HepG2 (cell line): ENCODE data around the gene HDLBP. TPM values are rescaled to one million over a fixed set of nuclear protein-coding genes. Genes with fewer than 3 reads are reported as not detected.

ENCODE experiments used
- CAMTA2 ChIP-seq: sonication (generic); formaldehyde crosslinking; IDR thresholded peaks from 2 replicates; pipeline ENCODE4 v1.4.0; 2020; ENCODE audit warnings: mild to moderate bottlenecking, missing genetic modification reagents, borderline replicate concordance
- CBFB ChIP-seq: sonication (generic); formaldehyde crosslinking; IDR thresholded peaks from 2 replicates; pipeline ENCODE4 v1.4.0; 2020; ENCODE audit warnings: missing genetic modification reagents
- FOXA1 ChIP-seq, 2 experiments: fragments of 450-650 bp in 1 of 2; sonication (generic) in 1 of 2; formaldehyde crosslinking in 1 of 2; IDR thresholded peaks; 2 replicates each; pipeline versions ENCODE4 v1.4.0 to v1.6.1; 2016 to 2020; ENCODE audit warnings: missing genetic modification reagents in 1 of 2
- HNRNPH1 ChIP-seq: fragments of 200-400 bp; formaldehyde crosslinking; optimal IDR thresholded peaks from 2 replicates; pipeline ENCODE3; 2017; ENCODE audit warnings: mild to moderate bottlenecking, low read depth, low read length
- HNRNPLL ChIP-seq: fragments of 200-400 bp; formaldehyde crosslinking; IDR thresholded peaks from 2 replicates; pipeline ENCODE4 v1.6.1; 2017; ENCODE audit warnings: mild to moderate bottlenecking, low read depth, low read length; ENCODE audit not compliant: poor library complexity, severe bottlenecking
- LBX2 ChIP-seq: sonication (generic); formaldehyde crosslinking; IDR thresholded peaks from 2 replicates; pipeline ENCODE4 v1.5.0; 2020; ENCODE audit warnings: missing genetic modification reagents, mild to moderate bottlenecking, borderline replicate concordance
- LRRFIP1 ChIP-seq: sonication (generic); formaldehyde crosslinking; conservative IDR thresholded peaks from 2 replicates; pipeline ENCODE4 v1.4.0; 2020; ENCODE audit warnings: missing genetic modification reagents
- MBD4 ChIP-seq: IDR thresholded peaks from 2 replicates; pipeline ENCODE4 v1.6.1; 2012; ENCODE audit warnings: low read length, inconsistent platforms, borderline replicate concordance
- MLLT10 ChIP-seq: sonication (generic); formaldehyde crosslinking; IDR thresholded peaks from 2 replicates; pipeline ENCODE4 v1.4.0; 2020; ENCODE audit warnings: missing genetic modification reagents
- NFIC ChIP-seq: IDR thresholded peaks from 2 replicates; pipeline ENCODE4 v1.6.1; 2012; ENCODE audit warnings: mild to moderate bottlenecking, low read length, inconsistent platforms
- ONECUT2 ChIP-seq: sonication (generic); formaldehyde crosslinking; IDR thresholded peaks from 2 replicates; pipeline ENCODE4 v1.4.0; 2020; ENCODE audit warnings: missing genetic modification reagents
- PAX8 ChIP-seq: sonication (generic); formaldehyde crosslinking; IDR thresholded peaks from 2 replicates; pipeline ENCODE4 v1.8.0; 2022; ENCODE audit warnings: mild to moderate bottlenecking, missing genetic modification reagents, borderline replicate concordance
- RARA ChIP-seq: IDR thresholded peaks from 2 replicates; pipeline ENCODE4 v1.6.1; 2016; ENCODE audit warnings: missing genetic modification reagents, missing compliant biosample characterization
- SP2 ChIP-seq: sonication (generic); formaldehyde crosslinking; IDR thresholded peaks from 2 replicates; pipeline ENCODE4 v1.5.1; 2020; ENCODE audit warnings: mild to moderate bottlenecking, missing genetic modification reagents
- ZBTB34 ChIP-seq: sonication (generic); formaldehyde crosslinking; IDR thresholded peaks from 2 replicates; pipeline ENCODE4 v1.8.0; 2022; ENCODE audit warnings: mild to moderate bottlenecking, missing genetic modification reagents
- ZFP36L1 ChIP-seq: sonication (generic); formaldehyde crosslinking; IDR thresholded peaks from 2 replicates; pipeline ENCODE4 v1.8.0; 2022; ENCODE audit warnings: mild to moderate bottlenecking, missing genetic modification reagents, moderate library complexity
- ZFP62 ChIP-seq: sonication (generic); formaldehyde crosslinking; IDR thresholded peaks from 2 replicates; pipeline ENCODE4 v1.4.0; 2020; ENCODE audit warnings: missing genetic modification reagents
- ZNF549 ChIP-seq: sonication (generic); formaldehyde crosslinking; IDR thresholded peaks from 2 replicates; pipeline ENCODE4 v1.5.0; 2020; ENCODE audit warnings: missing genetic modification reagents
- ZNF710 ChIP-seq: sonication (generic); formaldehyde crosslinking; IDR thresholded peaks from 2 replicates; pipeline ENCODE4 v1.5.0; 2020; ENCODE audit warnings: mild to moderate bottlenecking, missing genetic modification reagents, borderline replicate concordance
- ZNF790 ChIP-seq: sonication (generic); formaldehyde crosslinking; IDR thresholded peaks from 2 replicates; pipeline ENCODE4 v1.8.0; 2022; ENCODE audit warnings: missing genetic modification reagents, mild to moderate bottlenecking, borderline replicate concordance
- ZNF816 ChIP-seq: sonication (generic); formaldehyde crosslinking; IDR thresholded peaks from 2 replicates; pipeline ENCODE4 v1.8.0; 2022; ENCODE audit warnings: missing genetic modification reagents, mild to moderate bottlenecking, borderline replicate concordance
- ZSCAN9 ChIP-seq: IDR thresholded peaks from 2 replicates; pipeline ENCODE4 v1.6.1; 2016; ENCODE audit warnings: borderline replicate concordance
- polyA plus RNA-seq, 8 experiments: library from polyadenylated mRNA; depleted of rRNA in 3 of 8; stranded (reverse) in 7 of 8; unstranded in 1 of 8; fragments of >200 nt; fragmentation: Illumina TruSeq in 4 of 8; extraction: Trizol in 4 of 8; gene quantifications; 2 replicates each; pipeline versions ENCODE4 v1.2.1 to v1.2.3, GENCODE V29; 2011 to 2016; ENCODE audit warnings: low read depth in 4 of 8, missing spikeins in 1 of 8, mixed read lengths in 1 of 8; ENCODE audit not compliant: insufficient read depth in 1 of 8
- total RNA-seq, 5 experiments: library from RNA; depleted of rRNA; stranded (reverse); fragments of >200 nt; fragmentation: Illumina TruSeq; extraction: Trizol; gene quantifications; 2 replicates each; pipeline ENCODE4 v1.2.3, GENCODE V29; 2016; ENCODE audit warnings: low read depth in 1 of 5

HDLBP gene
- total and polyA plus RNA-seq, 2 of the 13 experiments (the other 11 are each of a cell fraction or from before 2014, with no cell fraction given), result 464 to 707 TPM

GRCh38 chr2:241314226-241315092 is 1.0 kb downstream of the HDLBP start (continued):
- TF ChIP-seq LBX2 (CRISPR knock-in tag) (no peak), SP2 (no peak), ONECUT2 (CRISPR knock-in tag) (0 out of 2 replicates have a peak, but pooled peaks have one; percentile 43), HNRNPH1 (no peak), ZSCAN9 (CRISPR knock-in tag) (no peak), FOXA1 (IDR thresholded peaks at IDR 0.05) (no peak), FOXA1 (CRISPR knock-in tag; IDR thresholded peaks at IDR 0.05) (no peak), CAMTA2 (CRISPR knock-in tag) (no peak; the same call in 1 of the 2 replicates), ZFP36L1 (no peak), CBFB (CRISPR knock-in tag) (no peak), ZBTB34 (CRISPR knock-in tag) (no peak; the same call in 1 of the 2 replicates), MLLT10 (CRISPR knock-in tag) (no peak), HNRNPLL (peak; percentile 14), ZNF790 (0 out of 2 replicates have a peak, but pooled peaks have one; percentile 89), NFIC (peak; percentile 1; the same call in 1 of the 2 replicates), RARA (CRISPR knock-in tag) (no peak), ZFP62 (CRISPR knock-in tag) (no peak), ZNF710 (CRISPR knock-in tag) (no peak), PAX8 (CRISPR knock-in tag) (no peak), ZNF549 (0 out of 2 replicates have a peak, but pooled peaks have one; percentile 51), MBD4 (no peak; the same call in 1 of the 2 replicates), ZNF816 (CRISPR knock-in tag) (no peak; the same call in 1 of the 2 replicates), LRRFIP1 (CRISPR knock-in tag) (0 out of 2 replicates have a peak, but pooled peaks have one; percentile 67)
